Cerebellar cortex (tissue), 1 donor: ENCODE measurements around the gene OR52W1.
"Not testable (repeated sequence)": the region's sequence is repeated elsewhere in the genome, so short reads cannot be mapped to it uniquely, and the experiment has no call there.

Source experiments
- DNase-seq: peaks from one replicate; pipeline ENCODE4 v3.0.0-alpha.2; 2015; ENCODE audit warnings: low spot score

OR52W1 gene

DNA sequence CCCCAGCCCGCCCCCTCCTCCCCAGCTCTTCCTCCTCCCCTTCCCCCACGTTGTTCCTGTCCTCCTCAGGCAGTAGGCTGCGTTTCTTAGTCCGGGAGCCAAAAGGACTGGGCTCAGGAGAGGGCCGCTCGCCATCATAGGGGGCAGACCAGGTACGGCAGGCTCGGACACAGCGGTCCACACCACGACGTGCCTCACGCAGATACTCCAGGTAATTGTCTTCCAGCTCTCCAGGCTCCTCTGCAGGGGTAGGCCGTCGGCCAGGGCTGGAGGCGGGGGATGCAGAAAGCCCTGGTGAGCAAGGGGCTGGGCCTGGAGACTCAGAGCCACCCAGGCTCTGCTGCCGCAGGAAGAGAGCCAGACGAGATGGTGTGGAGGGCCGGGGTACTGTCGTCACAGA lies 18.7 kb downstream of the OR52W1 start:
- no peak for DNase-seq

DNA sequence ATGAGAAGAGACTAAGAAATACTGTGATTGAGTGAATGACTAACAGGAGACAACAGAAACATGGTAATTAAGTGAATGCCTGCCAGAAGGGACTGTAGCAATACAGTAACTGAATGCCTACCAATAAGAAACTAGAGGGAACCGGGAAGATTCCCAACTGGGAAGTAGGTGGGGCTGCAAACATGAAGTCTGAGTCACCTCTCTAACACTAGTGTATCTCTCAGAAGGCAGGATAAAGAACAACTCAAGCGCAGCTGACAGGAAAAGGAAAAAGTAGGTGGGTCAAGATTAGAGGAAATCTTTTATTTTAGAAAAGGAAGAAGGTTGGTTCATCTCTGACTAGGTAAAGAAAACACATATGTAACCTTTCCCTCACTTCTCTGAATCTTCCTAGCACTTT lies 20.3 kb downstream of the OR52W1 start:
- DNase-seq: no peak

DNA sequence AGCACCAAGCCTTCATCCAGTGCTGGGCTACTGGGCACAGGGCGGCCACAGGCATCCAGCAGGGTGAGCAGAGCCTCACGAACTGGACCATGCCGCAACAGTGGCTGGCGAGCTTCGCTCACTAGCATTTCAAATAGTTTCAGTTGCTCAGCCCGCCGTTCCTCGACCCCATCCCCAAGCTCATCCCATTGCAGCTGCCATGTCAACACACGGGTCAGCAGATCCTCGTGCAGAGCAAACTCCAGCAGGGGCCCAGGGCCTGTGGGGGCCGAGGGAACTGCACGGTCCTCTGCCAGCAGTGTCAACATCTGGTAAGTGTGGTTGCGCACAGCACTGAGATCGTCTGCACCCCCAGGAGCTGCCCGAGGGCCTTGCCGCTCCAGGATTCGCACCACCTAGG lies 24.8 kb downstream of the OR52W1 start:
- DNase-seq: no peak

DNA sequence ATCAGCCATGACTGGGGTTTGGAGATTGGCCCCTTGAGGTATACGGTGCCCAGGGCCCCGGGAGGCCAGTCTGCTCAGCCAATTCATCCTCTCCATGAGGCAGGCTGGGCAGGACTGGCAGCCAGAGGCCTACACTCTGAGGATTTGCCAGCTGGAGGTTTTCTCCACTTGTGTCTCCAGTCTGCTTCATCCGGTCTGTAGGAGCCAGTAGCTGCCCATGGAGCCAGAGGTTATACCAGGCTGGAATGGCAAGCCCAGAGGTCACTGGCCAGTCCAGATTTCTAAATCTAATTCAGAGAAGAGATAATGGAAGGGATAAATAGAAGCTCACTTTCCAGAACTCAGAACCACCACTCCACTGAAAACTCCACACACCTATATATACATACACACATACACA lies 25.4 kb downstream of the OR52W1 start:
- no peak for DNase-seq

DNA sequence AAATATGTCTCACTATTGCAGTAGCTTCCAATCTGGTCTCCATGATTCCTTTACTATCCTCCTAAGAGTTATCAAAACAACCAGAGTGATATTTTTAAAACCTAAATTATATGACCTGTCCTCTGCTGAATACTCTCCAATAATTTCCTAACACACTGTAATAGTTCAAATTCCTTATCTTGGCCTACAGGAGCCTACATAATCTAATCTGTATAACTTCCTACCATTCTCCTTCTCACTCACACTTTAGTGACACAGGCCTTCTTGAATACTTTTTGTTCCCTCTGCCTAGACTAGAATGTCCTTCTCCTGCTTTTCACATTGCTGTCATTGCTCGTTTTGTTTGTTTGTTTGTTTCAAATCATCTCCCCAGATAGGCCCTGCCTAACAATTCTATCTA lies 26.0 kb downstream of the OR52W1 start:
- no peak for DNase-seq

DNA sequence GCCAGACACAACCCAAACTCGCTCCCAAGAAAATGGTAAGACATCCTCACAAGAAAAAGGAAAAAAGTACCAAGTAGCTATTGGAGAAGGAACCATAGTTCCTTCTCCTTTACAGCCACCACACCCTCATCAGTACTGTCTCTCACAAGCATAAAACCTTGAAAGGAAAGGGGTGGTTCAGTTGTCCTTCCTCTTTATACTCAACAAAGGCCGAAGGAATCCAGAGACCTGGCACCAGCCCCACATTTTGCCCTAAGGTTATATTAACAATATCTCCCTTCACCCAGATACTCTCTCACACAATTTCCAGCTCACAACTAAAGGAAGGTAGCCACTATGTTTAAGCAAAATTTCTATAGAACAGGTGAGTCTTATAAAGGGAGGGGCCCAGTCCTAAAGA lies 26.9 kb downstream of the OR52W1 start:
- DNase-seq: no peak

DNA sequence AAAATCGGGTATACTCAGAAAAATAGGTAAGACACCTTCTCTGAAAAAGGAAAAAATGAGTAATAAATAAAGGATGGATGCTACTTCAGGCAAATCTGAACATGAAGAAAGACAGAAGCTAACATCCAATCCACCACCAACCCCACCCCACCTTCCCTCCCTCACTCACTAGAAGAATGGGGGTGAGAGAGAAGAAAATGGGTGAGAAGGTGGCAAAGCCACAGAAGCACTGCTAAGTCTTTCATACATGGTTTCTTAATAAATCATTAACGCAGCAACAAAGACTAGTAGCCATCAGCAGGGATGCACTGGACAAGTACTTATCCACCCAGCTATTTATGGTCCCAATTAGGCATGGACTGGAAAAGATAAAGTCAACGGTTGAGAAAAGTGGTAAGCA lies 29.5 kb downstream of the OR52W1 start:
- no peak for DNase-seq

DNA sequence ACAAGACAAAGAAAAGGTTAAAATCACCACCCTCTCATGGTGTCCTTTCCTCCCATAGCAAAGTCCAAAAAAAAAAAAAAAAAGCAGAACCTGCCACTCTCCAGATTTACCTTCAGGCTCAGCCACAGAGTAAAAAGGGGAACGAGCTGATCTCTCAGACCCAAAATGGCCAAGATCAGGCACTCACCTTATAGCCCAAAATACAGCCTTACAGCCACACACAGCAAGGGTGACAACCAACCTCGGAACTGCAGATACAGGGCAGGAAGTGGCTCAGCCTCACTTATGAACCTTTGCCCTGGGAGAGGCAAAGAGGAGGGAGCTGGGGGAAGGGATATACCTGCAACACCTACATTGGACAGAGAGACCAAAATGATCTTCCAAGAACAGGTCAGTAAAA lies 30.9 kb downstream of the OR52W1 start:
- DNase-seq: no peak

DNA sequence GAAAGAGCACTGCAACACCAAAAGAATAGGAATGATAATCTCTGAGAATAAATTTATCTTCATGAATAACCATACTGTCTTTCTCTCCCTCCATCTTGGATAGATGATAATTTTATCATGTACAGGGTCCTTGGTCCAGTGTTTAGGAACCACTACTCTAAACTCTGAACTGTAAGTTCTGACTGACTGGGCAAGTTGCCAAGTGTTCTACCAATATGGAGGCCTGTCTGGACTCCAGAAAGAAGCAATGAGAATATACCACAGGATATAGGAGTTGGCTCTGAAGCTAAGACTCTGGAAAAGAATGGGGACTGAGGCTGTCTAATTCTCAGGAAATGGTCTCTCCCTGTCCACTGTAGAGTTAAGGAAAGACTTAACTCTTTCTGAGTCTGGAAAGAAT lies 33.9 kb downstream of the OR52W1 start:
- peak; percentile 6 for DNase-seq

DNA sequence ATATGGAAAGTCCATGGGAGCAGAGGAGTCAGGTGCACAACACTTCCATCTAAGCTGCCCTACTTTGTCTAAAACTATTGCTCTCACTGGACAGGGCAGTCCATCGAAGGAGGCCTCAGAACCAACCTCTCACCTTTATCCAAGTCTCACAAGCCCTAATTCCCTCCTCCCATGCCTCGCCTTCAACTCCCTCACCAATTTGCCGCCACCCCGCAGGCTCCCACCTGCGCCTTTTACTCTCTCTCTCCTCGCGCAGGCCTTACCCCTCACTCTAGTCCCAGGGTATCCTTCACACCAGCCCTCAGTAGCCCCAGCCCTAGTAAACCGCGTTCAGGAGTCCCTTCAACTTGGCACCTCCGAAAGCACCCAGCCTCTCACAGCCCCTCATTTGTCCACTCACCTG lies 35.0 kb downstream of the OR52W1 start:
- no peak for DNase-seq

DNA sequence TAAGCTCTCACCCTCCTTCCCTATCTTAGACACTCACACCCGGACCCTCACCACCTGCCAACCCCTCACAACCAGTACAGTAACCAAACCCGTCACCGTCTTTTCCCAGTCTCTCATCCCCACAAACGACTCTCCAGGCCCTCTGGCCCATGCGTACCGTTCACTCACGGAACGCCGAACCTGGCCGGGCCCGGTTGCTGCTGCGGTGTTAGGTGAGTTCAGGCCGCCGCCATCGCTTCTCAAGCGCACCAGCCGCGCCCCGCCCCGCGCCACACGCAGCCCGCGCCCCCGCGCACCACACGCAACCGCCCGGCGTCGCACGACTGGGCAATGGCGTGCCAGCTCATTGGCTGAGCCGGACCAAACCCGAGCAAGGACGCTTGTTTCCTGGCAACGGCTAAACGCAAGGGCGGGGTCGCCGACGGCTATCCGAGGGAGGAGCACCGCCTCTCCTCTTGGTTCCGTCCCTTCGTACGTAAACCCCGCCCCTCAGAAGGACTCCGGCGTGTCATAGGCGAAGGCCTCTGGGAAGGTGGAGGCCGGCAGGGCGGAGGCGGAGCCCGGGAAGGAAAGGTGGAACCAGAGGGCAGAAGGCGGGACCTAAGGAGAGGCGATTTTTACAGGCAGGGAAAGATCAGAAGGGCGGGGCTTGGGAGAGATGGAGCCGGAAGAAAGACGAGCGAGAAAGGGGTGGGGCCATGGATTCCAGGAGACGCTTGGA lies 35.5 kb downstream of the OR52W1 start, which contains the start of gene FHIP1B:
Gene FHIP1B (minus strand): TSS at position 250 of the 721 bp plus-strand sequence. CDS start 10,120 bp downstream, outside the sequence.
- DNase-seq: peak; percentile 100

DNA sequence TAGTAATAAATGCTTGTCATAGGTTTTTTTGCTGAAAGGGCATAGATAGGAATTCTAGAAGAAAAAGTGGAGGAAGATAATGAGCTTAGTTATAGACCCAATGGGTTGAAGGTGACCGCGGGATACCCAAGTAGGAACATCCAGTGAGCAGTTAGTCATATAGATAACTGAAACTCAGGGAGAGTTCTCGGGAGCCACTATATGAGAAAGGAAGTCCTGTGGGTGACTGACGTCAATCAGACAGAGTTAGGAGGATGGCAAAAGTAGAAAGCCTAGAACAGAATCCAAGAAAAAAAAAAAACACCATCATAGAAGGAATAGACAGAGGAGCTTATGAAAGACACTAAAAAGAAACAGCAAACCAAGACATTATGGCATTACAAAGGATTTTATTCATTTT lies 38.2 kb downstream of the OR52W1 start:
- DNase-seq: no peak

DNA sequence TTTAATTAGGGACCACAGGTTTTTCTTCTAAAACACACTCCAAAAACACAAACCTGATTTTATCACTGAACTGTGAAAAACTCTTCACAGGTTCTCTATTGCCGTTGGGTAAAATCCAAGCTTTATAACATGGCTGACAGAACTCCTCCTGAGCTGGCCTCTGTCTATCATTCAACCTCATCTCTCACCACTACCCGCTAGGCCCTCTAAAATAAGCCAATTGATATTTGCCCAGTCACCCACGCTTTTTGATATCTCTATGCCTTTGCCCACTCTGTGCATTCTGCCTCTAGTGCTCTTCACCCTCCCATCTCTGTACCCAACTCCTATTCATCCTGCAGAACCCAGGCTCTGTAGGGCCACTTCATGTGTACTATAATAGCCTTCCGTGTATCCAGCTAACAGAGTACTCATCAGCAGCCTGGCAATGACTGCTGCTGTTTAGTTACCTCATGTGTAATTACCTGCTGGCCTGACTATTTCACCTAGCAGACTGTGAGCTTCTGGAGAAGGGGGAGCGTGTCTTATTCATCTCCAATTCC lies 38.8 kb downstream of the OR52W1 start:
- no peak for DNase-seq

DNA sequence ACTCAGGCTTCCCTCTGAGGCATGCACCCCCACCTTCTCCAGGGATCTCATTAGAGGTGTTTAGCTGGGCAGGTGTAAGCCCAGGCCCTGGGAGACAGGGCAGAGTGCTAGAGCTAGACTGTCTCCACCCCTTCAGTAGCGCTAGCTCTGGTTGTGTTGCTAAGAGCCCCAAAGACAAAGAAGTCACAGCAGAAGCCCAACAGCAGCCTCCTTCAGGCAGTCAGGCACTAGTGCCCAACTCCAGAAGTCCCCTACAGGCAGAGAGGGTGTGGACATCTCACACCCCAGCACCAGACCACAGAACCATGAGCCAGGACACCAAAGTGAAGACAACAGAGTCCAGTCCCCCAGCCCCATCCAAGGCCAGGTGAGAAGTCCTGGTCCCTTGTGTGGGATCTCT lies 39.9 kb downstream of the OR52W1 start, which contains the start of gene CNGA4:
Gene CNGA4 (plus strand): TSS at position 188 of the 400 bp plus-strand sequence. CDS start 118 bp downstream, at position 306.
- no peak for DNase-seq

DNA sequence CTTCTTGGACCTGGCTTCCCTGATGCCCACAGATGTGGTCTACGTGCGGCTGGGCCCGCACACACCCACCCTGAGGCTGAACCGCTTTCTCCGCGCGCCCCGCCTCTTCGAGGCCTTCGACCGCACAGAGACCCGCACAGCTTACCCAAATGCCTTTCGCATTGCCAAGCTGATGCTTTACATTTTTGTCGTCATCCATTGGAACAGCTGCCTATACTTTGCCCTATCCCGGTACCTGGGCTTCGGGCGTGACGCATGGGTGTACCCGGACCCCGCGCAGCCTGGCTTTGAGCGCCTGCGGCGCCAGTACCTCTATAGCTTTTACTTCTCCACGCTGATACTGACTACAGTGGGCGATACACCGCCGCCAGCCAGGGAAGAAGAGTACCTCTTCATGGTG lies 41.1 kb downstream of the OR52W1 start:
- DNase-seq: no peak

DNA sequence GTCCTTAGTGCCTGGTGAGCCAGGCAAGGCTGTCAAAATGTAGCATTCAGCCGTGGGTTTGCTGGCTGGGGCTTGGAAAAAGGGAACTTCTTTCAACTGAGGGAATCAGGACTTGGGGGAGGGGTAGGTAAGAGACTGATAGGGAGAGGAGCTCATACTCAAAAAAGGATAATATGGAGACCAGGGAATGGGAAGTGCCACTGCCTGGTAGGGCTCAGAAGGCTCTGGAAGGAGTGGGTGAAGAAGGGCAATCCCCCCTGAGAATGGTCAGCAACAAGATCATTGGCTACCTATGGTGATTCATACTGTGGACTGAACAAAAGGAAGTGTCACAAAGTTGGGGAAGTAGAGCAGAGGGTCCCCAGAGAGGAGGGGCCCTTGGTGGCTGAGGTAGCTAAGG lies 41.8 kb downstream of the OR52W1 start:
- no peak for DNase-seq

DNA sequence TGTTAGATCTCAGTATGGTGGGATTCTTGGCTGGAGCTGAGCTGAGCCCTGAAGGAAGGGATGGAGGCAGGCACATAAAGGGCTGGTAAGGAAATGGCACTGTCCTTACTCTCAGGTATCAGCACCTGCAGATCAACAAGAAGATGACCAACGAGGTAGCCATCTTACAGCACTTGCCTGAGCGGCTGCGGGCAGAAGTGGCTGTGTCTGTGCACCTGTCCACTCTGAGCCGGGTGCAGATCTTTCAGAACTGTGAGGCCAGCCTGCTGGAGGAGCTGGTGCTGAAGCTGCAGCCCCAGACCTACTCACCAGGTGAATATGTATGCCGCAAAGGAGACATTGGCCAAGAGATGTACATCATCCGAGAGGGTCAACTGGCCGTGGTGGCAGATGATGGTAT lies 42.3 kb downstream of the OR52W1 start:
- DNase-seq: no peak

DNA sequence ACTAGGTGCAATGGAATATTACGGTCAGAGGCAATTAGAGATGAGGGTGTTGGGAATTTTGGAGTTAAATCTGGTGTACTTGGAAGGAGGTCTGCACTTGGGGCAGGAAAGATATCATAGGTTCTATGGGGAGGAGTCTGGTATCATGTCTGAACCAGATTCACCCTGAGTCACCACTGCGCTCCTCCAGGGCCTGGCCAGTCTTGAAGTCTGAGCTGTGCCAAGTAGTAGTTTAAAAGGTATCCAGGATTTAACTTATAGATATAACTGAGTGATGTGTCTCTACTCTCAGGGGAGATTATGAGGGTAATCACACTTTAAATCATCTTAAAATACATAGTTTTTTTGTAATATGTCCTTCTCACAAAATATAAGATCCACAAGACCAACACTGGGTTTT lies 46.5 kb downstream of the OR52W1 start:
- no peak for DNase-seq

DNA sequence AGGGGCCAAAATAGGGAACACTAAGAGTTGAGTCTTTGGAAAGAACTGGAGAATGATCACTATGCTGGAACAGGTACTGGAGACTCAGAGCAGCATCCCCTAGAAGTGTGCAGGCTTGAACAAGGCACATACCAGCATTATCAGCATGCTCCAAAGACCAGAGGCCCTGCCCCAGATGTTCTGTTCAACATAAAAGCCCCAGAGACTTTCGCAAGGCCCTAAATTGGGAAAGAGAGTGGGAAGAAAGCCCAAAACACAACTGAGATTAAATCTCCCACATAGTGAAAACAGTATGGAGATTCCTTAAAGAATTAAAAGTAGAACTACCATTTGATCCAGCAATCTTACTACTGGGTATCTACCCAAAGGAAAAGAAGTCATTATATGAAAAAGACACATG lies 49.2 kb downstream of the OR52W1 start:
- DNase-seq: no peak

DNA sequence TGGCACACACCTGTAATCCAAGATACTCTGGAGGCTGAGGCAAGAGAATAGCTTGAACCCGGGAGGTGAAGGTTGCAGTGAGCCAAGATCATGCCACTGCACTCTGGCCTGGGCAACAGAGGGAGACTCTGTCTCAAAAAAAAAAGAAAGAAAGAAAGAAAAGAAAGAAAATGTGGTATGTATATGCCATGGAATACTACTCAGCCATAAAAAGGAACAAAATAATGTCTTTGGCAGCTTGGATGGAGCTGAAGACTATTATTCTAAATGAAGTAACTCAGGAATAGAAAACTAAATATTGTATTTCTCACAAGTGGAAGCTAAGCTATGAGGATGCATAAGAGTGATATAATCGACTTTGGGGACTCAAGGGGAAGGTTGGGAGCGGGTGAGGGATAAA lies 49.9 kb downstream of the OR52W1 start:
- DNase-seq: not testable (repeated sequence)
